ENCODE data around the gene CYP39A1.

DNA sequence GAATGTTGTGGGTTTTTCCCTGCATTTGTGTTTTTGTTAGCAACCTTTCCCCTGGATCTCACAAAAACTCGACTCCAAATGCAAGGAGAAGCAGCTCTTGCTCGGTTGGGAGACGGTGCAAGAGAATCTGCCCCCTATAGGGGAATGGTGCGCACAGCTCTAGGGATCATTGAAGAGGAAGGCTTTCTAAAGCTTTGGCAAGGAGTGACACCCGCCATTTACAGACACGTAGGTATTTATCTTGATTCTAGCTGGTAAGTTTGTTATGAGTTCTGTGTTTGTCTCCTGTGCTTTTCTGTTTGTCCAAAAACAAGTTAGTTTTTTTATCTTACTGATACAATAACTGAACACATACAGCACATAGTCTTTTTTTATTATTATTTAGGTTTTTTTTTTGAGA, 3.2 kb upstream of the CYP39A1 start:
- TF ChIP-seq, protein P1, sequence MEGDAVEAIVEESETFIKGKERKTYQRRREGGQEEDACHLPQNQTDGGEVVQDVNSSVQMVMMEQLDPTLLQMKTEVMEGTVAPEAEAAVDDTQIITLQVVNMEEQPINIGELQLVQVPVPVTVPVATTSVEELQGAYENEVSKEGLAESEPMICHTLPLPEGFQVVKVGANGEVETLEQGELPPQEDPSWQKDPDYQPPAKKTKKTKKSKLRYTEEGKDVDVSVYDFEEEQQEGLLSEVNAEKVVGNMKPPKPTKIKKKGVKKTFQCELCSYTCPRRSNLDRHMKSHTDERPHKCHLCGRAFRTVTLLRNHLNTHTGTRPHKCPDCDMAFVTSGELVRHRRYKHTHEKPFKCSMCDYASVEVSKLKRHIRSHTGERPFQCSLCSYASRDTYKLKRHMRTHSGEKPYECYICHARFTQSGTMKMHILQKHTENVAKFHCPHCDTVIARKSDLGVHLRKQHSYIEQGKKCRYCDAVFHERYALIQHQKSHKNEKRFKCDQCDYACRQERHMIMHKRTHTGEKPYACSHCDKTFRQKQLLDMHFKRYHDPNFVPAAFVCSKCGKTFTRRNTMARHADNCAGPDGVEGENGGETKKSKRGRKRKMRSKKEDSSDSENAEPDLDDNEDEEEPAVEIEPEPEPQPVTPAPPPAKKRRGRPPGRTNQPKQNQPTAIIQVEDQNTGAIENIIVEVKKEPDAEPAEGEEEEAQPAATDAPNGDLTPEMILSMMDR (IDR thresholded peaks at IDR 0.05; ENCODE audit: poor library complexity) = peak; percentile 33
- TF ChIP-seq EZH2 (IDR thresholded peaks at IDR 0.05; ENCODE audit: borderline replicate concordance) = no peak
- TF ChIP-seq EZH2phosphoT487 (IDR thresholded peaks at IDR 0.05; ENCODE audit: low read depth, severe bottlenecking, unreplicated experiment) = no peak

Measured in hepatocyte (in vitro differentiated cells).